GM18861 (cell line): Measurements from ENCODE around the gene ANKRD63.

Experiments used
- ATAC-seq: cut with Tn5 transposase; IDR thresholded peaks from one replicate; pipeline ENCODE4 v1.9.1; 2021; ENCODE audit not compliant: unreplicated experiment

ANKRD63 gene, protein sequence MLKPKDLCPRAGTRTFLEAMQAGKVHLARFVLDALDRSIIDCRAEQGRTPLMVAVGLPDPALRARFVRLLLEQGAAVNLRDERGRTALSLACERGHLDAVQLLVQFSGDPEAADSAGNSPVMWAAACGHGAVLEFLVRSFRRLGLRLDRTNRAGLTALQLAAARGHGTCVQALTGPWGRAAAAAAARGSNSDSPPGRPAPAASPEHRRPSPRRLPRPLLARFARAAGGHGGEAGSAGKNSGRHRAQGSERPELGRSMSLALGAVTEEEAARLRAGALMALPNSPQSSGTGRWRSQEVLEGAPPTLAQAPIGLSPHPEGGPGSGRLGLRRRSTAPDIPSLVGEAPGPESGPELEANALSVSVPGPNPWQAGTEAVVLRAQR

DNA sequence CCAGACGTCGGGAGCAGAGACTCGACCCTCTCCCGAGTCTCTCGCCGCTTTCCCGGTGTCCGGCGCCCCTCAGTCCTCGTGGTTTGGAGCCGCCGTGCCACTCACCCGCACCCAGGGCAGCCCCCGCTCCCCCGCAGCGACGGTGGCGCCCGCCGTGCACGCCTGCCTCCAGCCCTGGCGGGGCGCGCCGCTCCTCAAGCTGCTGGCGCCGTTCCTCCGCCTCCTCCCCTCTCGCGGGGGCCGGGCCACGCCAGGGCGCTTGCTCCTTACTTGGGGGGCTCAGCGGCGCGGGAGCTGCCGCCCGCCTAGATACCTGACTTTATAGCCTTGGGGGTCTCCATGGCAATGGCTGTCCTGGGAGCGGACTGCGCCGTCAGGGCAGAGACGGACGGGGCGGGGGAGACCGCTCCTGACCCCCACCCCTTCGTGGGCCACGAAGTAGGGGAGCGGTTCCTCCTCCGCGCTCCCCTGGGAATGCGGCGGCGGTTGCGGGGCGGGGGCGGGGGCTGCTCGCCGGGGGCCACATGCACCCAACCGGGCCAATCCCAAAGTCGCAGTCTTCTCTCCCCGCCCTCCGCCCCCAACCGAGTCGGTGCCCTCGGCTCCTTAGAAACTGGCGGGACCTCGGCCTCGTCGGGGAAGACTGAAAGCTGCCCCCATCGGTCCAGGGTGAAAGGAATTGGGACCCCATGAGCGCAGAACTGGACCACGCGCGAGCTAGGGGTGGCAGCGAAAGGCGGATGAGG, at the start of gene ANKRD63:
Gene ANKRD63, minus strand, starts transcription at position 196 of the 746 bp plus-strand sequence. CDS start 478 bp downstream, outside the sequence.
- ATAC-seq: no peak

DNA sequence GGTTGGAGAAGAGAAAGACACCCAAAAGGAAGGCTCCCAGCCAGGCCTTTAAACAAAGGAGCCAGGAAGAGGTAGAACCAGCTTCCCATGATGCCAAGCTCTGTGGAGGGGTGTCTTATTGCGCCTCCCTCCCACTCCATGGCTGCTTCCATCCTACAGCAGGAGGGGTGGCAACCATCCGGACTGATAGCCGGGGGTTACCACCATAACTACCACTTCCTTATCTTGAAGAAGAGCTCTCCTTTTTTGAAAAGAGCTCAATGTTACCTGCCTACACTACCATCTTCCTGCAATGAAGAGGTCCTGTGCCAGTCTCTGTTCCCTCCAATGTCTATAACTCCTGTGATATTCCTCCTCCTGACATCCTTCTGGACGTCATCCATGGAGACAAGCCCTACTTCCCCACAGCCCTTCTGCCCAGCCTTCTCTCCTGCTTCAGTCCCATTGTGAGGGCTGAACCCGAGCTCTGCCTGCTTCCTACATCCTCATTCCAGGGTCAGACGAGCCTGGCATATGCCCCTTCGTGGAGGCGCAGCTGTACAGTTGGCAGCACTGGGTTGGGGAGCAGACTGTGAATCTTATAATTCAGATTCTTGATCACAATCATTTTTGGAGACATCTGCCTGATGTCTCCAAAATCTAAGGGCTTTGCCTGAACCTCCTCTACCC, 49.4 kb upstream of the ANKRD63 start:
- no peak for ATAC-seq

- no peak for ATAC-seq
Observed at GRCh38 chr15:40331637-40332036, 48.8 kb upstream of the ANKRD63 start.

- ATAC-seq: no peak
Observed at GRCh38 chr15:40331026-40331425, 48.2 kb upstream of the ANKRD63 start.

DNA sequence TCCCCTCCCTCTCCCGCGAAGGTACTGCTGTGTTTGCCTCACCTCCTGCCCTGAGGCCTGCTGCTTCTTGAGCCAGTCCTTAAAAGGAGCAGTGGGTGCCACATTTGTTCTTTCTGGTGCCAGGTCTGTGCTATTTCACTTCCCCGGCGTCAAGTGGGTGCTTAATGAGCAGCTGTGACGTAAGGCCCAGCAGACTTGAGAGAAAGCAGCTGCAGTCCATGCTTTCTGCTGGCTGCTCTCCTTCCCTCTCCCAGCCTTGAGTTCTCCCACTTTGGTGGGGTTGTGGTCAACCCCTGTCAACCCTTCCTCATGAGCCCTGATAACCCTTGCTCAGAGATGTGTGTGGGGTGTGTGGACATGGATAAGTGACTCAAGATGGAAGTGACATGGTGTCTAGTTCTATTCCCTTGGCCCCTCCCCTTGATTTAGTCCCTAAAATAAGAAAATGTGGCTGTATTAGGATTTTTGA, 47.5 kb upstream of the ANKRD63 start:
- no peak for ATAC-seq

- no peak for ATAC-seq
Observed at GRCh38 chr15:40329804-40330203, 46.9 kb upstream of the ANKRD63 start.

- no peak for ATAC-seq
Observed at GRCh38 chr15:40328751-40329150, 45.9 kb upstream of the ANKRD63 start.

DNA sequence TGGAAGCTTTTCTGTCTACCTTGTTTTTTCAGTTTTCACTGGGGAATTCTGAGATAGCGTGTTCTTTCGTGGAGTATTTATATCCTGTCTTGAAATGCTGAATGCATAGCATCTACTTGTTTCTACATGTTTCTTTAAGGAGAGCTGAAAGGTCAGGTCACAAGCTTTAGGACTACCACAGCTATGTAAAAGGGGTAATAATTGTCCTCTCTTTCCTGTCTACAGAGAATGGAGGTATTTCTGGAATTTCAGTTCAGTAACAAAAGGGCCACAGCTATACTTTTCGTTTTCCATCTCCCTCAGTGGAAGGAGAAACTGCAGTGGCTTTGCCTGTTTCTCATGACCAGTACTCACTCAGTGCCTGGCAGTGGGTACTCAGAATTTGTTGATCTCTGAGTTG, 45.3 kb upstream of the ANKRD63 start:
- ATAC-seq: no peak

GRCh38 chr15:40327457-40327856, 44.6 kb upstream of the ANKRD63 start:
- no peak for ATAC-seq

DNA sequence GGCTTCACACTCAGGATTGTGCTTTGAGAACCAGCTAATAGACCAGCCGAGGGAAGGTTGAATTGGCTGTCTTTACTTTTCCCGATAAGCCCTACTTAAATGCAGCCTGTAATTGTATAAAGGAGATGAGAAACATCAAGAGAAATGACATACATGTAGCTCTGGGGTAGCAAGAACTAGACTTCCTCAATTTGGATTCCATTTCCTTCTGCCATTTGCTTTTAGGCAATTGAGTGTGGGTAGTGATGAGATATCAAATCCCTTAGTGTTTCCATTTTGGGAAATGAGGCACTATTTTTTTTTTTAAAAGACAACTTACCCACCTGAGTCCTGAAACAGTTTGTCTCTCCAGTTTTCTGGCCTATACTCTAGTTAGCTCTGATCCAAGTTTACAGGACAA, 42.8 kb upstream of the ANKRD63 start:
- ATAC-seq: no peak

DNA sequence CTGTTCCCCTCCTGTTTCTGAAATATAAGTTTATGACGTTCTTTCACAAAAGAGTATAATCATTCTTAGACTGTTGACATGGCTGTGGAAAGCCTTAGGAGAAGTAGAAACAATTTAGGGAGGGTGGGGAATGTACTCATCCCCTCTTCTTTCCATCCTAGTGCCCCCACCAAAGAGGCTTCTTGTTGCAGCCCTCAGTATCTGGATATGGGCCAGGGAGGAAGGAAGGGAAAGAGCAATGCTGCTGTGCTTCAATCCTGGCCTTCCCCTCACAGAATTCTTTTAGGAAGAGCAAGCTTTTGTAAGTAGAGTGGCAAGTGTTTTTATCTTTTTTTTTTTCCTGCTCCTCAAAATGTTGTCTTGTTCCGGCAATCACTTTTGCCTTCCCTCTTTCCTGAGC, 42.3 kb upstream of the ANKRD63 start:
- no peak for ATAC-seq

GRCh38 chr15:40323953-40324937, 41.4 kb upstream of the ANKRD63 start:
- peak; percentile 1 for ATAC-seq

GRCh38 chr15:40323239-40323952, 40.5 kb upstream of the ANKRD63 start, which contains the start of gene INAFM2:
TSS of gene INAFM2 (plus strand) at chr15:40323692. CDS start at chr15:40324056, 364 bp downstream.
- ATAC-seq: peak; percentile 85

GRCh38 chr15:40322531-40323238, 39.8 kb upstream of the ANKRD63 start:
- ATAC-seq: no peak

GRCh38 chr15:40320931-40321371, 38.1 kb upstream of the ANKRD63 start:
- ATAC-seq: no peak

DNA sequence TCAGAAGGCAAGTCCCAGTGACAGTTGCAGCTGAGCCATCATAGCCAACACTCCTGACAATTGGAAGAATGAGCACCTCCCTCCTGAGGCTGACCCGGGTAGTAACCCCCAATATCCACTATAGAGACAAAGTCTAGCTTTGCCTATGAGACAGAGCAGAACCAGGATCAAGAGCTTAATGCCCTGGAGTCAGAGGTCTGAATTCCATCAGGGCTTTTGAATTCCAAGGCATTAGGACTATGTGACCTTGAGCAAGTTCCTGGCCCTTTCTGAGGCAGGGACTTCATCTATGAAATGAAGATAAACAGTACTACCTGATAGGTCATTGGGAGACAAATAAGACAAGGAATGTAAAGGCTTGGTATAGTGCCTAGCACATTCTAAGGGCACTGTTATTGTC, 37.5 kb upstream of the ANKRD63 start:
- ATAC-seq: no peak

- ATAC-seq: no peak
Observed at GRCh38 chr15:40317580-40317979, 34.7 kb upstream of the ANKRD63 start.

DNA sequence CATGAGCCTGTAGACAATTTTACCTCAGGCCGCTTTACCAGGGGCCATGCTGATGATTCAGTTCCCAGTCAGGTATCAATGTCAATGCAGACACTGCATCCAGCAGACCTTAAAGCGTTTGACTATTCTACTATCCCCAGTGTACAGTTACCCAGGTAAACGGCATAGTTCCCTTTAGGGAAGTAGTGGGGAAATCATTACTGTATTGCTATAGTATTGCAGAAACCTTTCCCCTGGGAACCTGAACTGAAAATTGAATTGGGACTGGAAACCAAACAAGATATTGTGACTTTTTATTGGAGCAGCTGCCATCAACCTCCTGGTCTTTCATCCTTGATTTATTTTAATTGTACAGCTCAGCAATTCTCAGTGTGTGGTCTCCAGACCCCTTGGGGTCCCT, 34.1 kb upstream of the ANKRD63 start:
- no peak for ATAC-seq

- ATAC-seq: no peak
Observed at GRCh38 chr15:40314723-40315276, 31.9 kb upstream of the ANKRD63 start.
